GM10266 (cell line): ENCODE data around the gene OTUD1.

Experiments used
- DNase-seq: peaks from one replicate; pipeline ENCODE4 v3.0.0; 2012; ENCODE audit errors: extremely low spot score
- TF ChIP-seq, protein P1 (sequence below): IDR thresholded peaks from 2 replicates; pipeline ENCODE4 v1.5.1; 2012; ENCODE audit warnings: mild to moderate bottlenecking, low read depth; ENCODE audit not compliant: control insufficient read depth, insufficient read depth; ENCODE audit errors: missing control alignments

The OTUD1 gene

DNA sequence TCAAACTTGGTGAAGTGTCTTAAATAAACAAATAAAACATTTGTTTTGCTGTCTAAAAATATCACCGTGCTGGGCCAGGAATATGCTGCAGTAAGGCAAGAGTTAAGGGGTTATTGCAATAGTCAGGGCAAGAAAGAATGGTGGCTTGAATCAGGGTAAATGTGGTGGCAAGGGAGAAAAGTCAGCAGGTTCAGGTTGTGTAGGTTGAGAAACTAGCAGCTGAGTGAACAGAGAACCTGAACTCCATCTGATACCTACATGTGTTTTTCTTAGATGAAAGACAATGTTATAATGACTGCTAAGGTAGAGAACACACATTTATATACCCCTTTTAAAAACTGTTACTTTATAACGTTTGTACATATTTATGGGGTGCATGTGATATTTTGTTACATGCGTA lies 28.7 kb downstream of the OTUD1 start:
- DNase-seq: no peak
- TF ChIP-seq, protein P1, sequence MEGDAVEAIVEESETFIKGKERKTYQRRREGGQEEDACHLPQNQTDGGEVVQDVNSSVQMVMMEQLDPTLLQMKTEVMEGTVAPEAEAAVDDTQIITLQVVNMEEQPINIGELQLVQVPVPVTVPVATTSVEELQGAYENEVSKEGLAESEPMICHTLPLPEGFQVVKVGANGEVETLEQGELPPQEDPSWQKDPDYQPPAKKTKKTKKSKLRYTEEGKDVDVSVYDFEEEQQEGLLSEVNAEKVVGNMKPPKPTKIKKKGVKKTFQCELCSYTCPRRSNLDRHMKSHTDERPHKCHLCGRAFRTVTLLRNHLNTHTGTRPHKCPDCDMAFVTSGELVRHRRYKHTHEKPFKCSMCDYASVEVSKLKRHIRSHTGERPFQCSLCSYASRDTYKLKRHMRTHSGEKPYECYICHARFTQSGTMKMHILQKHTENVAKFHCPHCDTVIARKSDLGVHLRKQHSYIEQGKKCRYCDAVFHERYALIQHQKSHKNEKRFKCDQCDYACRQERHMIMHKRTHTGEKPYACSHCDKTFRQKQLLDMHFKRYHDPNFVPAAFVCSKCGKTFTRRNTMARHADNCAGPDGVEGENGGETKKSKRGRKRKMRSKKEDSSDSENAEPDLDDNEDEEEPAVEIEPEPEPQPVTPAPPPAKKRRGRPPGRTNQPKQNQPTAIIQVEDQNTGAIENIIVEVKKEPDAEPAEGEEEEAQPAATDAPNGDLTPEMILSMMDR: no peak

DNA sequence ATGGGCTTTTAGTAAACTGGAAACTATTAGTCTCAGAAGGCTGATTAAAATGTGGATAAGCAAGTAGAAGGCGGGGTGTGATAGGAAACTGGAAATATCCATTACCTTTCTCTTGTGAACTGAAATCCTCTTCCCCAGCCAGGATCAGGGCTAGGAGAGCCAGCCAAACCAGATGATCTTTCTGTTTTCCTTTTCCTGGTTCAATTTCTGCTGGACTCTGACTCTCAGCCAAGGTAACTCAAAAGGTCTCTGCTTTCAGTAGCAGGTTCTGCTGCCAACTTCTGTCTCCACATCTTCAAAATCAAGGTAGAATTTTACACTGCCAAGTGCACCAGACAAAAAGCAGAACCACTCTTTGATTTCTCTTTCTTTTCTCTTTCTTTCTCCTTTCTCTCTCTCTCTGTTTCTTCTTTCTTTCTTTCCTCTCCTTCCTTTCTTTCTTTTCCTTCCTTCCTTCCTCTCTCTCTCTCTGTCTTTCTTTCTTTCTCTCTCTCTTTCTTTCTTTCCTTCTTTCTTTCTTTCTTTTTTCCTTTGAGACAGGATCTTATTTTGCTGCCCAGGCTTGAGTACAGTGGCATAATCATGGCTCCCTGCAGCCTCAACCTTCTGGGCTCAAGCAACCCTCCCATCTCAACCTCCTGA lies 30.8 kb downstream of the OTUD1 start:
- no peak for DNase-seq
- TF ChIP-seq, protein P1: no peak

DNA sequence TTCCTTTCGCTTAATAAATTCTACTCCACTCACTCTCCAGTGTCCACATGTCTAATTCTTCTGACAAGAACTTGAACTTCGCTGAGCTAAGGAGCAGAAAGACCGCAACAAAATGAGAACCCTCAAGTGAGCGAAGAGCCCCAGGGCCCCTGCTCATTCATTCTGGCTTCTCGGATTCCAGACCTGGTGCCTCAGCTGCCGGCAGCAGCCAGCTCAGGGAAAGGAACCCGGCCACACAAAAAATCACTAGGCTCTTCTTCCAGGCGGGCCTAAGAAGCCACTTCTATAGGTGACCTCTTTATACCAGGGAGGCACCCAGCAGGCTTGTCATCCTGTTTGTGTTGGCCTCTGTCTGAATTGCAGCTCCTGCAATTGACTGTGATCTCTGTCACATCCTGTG lies 33.3 kb downstream of the OTUD1 start:
- no peak for DNase-seq
- TF ChIP-seq, protein P1: no peak

DNA sequence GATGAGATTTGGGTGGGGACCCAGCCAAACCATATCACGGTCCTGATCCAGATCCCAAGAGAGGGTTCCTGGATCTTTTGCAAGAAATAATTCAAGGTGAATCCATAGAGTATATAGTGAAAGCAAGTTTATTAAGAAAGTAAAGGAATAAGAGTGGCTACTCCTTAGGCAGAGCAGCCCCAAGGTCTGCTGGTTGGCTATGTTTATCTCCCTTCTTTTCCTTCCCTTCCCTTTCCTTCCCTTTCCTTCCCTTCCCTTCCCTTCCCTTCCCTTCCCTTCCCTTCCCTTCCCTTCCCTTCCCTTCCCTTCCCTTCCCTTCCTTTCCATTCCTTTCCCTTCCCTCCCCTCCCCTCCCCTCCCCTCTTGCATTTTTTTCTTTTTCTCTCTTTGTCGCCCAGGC lies 35.2 kb downstream of the OTUD1 start:
- TF ChIP-seq, protein P1: no peak
- no peak for DNase-seq

DNA sequence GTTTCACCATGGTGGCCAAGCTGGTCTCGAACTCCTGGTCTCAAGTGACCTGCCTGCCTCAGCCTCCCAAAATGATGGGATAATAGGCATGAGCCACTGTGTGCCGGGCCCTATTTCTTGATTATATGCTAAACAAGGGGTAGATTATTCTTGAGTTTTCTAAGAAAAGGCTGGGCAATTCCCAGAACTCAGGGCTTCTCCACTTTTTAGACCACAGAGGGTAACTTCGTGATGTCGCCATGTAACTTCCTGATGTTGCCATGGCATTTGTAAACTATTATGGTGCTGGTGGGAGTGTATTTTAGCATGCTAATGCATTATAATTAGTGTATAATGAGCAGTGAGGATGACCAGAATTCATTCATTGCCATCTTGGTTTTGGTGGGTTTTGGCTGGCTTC lies 35.8 kb downstream of the OTUD1 start:
- TF ChIP-seq, protein P1: no peak
- DNase-seq: no peak

DNA sequence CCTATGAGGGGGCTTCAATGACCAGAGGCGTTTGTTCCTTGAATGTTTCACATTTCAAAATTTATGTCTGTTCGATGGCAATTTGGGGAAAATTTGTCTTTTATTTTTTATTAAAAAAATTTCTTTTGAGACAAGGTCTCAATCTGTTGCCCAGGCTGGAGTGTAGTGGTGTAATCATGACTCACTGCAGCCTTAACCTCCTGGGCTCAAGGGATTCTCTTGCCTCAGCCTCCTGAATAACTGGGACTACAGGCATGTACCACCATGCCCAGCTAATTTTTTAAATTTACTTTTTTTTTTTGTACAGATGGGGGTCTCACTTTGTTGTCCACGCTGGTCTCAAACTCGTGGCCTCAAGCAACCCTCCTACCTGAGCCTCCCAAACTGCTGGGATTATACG lies 39.7 kb downstream of the OTUD1 start:
- no peak for DNase-seq
- TF ChIP-seq, protein P1: no peak

DNA sequence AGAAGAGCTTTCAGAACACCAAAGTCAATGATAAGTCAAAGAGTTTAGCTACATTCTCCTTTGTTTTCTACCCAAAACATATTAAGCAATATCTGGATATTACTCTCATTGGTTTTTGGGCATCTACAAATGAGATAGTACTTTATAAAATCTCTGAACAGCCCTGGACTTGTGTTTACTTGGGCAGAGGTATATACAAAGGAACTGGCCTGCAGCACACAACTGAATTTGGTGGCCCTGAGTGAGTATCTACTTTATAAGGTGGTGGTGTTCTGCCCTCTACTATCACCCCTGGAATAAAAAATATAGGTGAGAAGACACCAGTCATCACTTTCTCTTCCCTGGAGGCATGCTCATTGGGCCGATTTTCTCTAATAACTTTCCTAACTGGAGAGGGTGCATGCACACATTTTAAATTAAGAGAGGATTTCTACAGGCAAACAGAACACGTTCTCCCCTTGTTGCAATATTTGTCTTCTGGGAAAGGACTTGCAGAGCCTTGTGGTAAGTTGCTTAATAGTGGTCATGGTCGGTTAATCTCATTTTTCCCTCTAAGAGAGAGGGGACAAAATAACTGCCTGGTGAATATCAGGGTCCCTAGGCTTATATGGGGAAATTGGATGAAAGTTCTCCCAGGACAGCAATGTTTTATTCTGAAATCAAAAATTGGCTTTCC lies 41.1 kb downstream of the OTUD1 start:
- no peak for DNase-seq
- TF ChIP-seq, protein P1: no peak
